Measurements from ENCODE around the gene ASAP2. TPM values are rescaled to one million over a fixed set of nuclear protein-coding genes. Genes with fewer than 3 reads are reported as not detected.

The ASAP2 gene
- total and polyA plus RNA-seq, 2 donors (not counting 1 experiment from before 2014, with no cell fraction given): 0.04 TPM; not detected in 1

DNA sequence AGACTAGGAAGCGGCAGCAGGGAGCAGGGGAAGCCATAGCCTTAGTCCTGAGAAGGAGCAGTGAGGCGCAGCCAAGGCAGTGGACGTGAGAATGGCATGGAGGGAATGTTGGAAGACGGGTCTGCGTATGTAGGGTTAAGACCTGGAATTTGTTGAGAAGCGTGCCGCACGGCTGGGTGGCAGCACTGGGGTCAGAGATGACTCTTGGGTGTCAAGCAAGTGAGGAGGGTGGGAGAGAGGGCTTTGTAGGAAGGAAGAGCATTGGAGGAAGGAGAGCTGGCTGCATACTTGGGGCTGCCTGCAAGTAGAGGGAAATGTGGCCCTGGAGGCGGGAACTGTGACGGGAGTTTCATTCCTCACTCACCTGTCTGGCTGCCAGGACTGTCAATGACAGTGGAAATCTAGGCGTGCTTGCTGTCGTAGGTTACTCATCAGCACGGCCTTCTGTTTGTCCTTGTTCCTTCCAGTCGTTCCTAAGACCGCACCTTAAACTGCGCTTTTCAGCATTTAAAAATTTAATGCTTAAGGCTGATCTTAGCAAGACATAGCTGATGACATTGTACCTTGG is 108.8 kb downstream of the ASAP2 start:
- ATAC-seq (ENCODE audit: low read depth) (no peak), DNase-seq (no peak)
- POLR2A ChIA-PET: no interaction called here

GRCh38 chr2:9317559-9317958 is 110.9 kb downstream of the ASAP2 start:
- ChIA-PET POLR2A (no interaction called here), CTCF (no interaction called here)
- Histone ChIP-seq H3K9me3 (ENCODE audit: control extremely low read depth in 1 of 3, control insufficient read depth in 2 of 3, insufficient read depth in 1 of 3, low read length in 2 of 3) (peaks cover 0 to 2% (median 0%) of the 10 kb centered on the region in 3 donors), H3K4me1 (ENCODE audit: control insufficient read depth in 2 of 2, insufficient read depth in 2 of 2, low read length in 2 of 2) (peaks cover 0 to 4% of the 10 kb centered on the region in 2 donors), H3K36me3 (replicated peaks in 1 of 2; ENCODE audit: control extremely low read depth in 1 of 2, control insufficient read depth in 1 of 2, extremely low read depth in 1 of 2, insufficient read depth in 2 of 2, low read length in 1 of 2) (no peaks in the 10 kb centered on the region), H3K27ac (ENCODE audit: low read length in 2 of 2) (no peak overlapping the region), H3K4me3 (ENCODE audit: control extremely low read depth in 1 of 5, extremely low read depth in 1 of 5, insufficient read depth in 1 of 5, low read depth in 2 of 5, low read length in 4 of 5) (no peak overlapping the region), H2AFZ (ENCODE audit: insufficient read depth, low read depth, low read length, poor library complexity, severe bottlenecking) (no peak overlapping the region), H3K79me2 (ENCODE audit: control insufficient read depth, insufficient read depth, low read length) (no peaks in the 10 kb centered on the region), H3K9ac (ENCODE audit: low read length) (no peak overlapping the region), H3K4me2 (replicated peaks; ENCODE audit: low read depth, low read length, poor library complexity, severe bottlenecking) (no peak overlapping the region), H4K20me1 (ENCODE audit: control insufficient read depth, insufficient read depth, low read length, poor library complexity, severe bottlenecking) (no peaks in the 10 kb centered on the region), H3K27me3 (replicated peaks in 1 of 4; ENCODE audit: control extremely low read depth in 1 of 4, control insufficient read depth in 3 of 4, insufficient read depth in 4 of 4, low read length in 3 of 4) (no peaks in the 10 kb centered on the region)
- H3K27ac Mint-ChIP-seq: no peak overlapping the region
- DNase-seq (no peak), ATAC-seq (ENCODE audit: low read depth) (no peak)
- 93% methylated on average over 6 of the region's 6 CpGs for WGBS (ENCODE audit: insufficient coverage)
- peaks cover 13% of the 10 kb centered on the region for H3K27me3 Mint-ChIP-seq
- no peaks in the 10 kb centered on the region for H3K9me3 Mint-ChIP-seq (ENCODE audit: insufficient read depth)
- no peaks in the 10 kb centered on the region for H3K4me1 Mint-ChIP-seq
- no peak overlapping the region for H3K4me3 Mint-ChIP-seq
- intact Hi-C loops (cut with micrococcal nuclease): no loop called here
- TF ChIP-seq EZH2 (IDR thresholded peaks at IDR 0.05; ENCODE audit: borderline replicate concordance, insufficient read depth, low read depth, low read length, poor library complexity, severe bottlenecking) (no peak), CTCF (IDR thresholded peaks at IDR 0.05) (no peak)

More for the DNA sequence above, 108.8 kb downstream of the ASAP2 start:
- intact Hi-C loops (cut with micrococcal nuclease): no loop called here
- TF ChIP-seq CTCF (IDR thresholded peaks at IDR 0.05) (no peak), EZH2 (IDR thresholded peaks at IDR 0.05; ENCODE audit: borderline replicate concordance, insufficient read depth, low read depth, low read length, poor library complexity, severe bottlenecking) (no peak)
- CTCF ChIA-PET: no interaction called here
- H3K4me3 ChIP-seq (ENCODE audit: control extremely low read depth in 1 of 5, extremely low read depth in 1 of 5, insufficient read depth in 1 of 5, low read depth in 2 of 5, low read length in 4 of 5): no peak overlapping the region
- Mint-ChIP-seq H3K9me3 (ENCODE audit: insufficient read depth) (no peaks in the 10 kb centered on the region), H3K4me1 (no peaks in the 10 kb centered on the region), H3K4me3 (no peak overlapping the region), H3K27me3 (peaks cover 10% of the 10 kb centered on the region), H3K27ac (no peak overlapping the region)
- peaks cover 0 to 2% (median 0%) of the 10 kb centered on the region in 3 donors for H3K9me3 ChIP-seq (ENCODE audit: control extremely low read depth in 1 of 3, control insufficient read depth in 2 of 3, insufficient read depth in 1 of 3, low read length in 2 of 3)
- H3K4me1 ChIP-seq (ENCODE audit: control insufficient read depth in 2 of 2, insufficient read depth in 2 of 2, low read length in 2 of 2): no peaks in the 10 kb centered on the region
- H4K20me1 ChIP-seq (ENCODE audit: control insufficient read depth, insufficient read depth, low read length, poor library complexity, severe bottlenecking): no peaks in the 10 kb centered on the region
- no peak overlapping the region for H3K4me2 ChIP-seq (replicated peaks; ENCODE audit: low read depth, low read length, poor library complexity, severe bottlenecking)
- H3K36me3 ChIP-seq (replicated peaks in 1 of 2; ENCODE audit: control extremely low read depth in 1 of 2, control insufficient read depth in 1 of 2, extremely low read depth in 1 of 2, insufficient read depth in 2 of 2, low read length in 1 of 2): no peaks in the 10 kb centered on the region
- H2AFZ ChIP-seq (ENCODE audit: insufficient read depth, low read depth, low read length, poor library complexity, severe bottlenecking): no peak overlapping the region
- H3K27ac ChIP-seq (ENCODE audit: low read length in 2 of 2): no peak overlapping the region
- no peaks in the 10 kb centered on the region for H3K79me2 ChIP-seq (ENCODE audit: control insufficient read depth, insufficient read depth, low read length)
- H3K27me3 ChIP-seq (replicated peaks in 1 of 4; ENCODE audit: control extremely low read depth in 1 of 4, control insufficient read depth in 3 of 4, insufficient read depth in 4 of 4, low read length in 3 of 4): no peaks in the 10 kb centered on the region
- no peak overlapping the region for H3K9ac ChIP-seq (ENCODE audit: low read length)
- WGBS (ENCODE audit: insufficient coverage): 96% methylated on average over 16 of the region's 16 CpGs
